Fibroblast of skin of right quadriceps (primary cell): Measurements from ENCODE around the gene KRTAP24-1.

Experiments
- DNase-seq: peaks from one replicate; pipeline ENCODE4 v3.0.0-alpha.2; 2013

The KRTAP24-1 gene

GRCh38 chr21:30233228-30234020 is 49.3 kb downstream of the KRTAP24-1 start:
- DNase-seq, result peak; percentile 19

- no peak for DNase-seq
Measured at GRCh38 chr21:30232011-30232410, 50.7 kb downstream of the KRTAP24-1 start.
